ENCODE data around the gene AKR1B1. TPM values are rescaled to one million over a fixed set of nuclear protein-coding genes. Genes with fewer than 3 reads are reported as not detected.
A peak's percentile ranks its signal among the peaks of the same experiment; 100 is the strongest.

AKR1B1 gene
- total RNA-seq, 4 donors from 2014 or later, result 106 to 183 (median 117) TPM

- DNase-seq (ENCODE audit: low spot score in 2 of 2), result no peak
- no peak for TF ChIP-seq EP300 (IDR thresholded peaks at IDR 0.05)
- no peak for TF ChIP-seq POLR2A (IDR thresholded peaks at IDR 0.05)
- TF ChIP-seq, protein P1, sequence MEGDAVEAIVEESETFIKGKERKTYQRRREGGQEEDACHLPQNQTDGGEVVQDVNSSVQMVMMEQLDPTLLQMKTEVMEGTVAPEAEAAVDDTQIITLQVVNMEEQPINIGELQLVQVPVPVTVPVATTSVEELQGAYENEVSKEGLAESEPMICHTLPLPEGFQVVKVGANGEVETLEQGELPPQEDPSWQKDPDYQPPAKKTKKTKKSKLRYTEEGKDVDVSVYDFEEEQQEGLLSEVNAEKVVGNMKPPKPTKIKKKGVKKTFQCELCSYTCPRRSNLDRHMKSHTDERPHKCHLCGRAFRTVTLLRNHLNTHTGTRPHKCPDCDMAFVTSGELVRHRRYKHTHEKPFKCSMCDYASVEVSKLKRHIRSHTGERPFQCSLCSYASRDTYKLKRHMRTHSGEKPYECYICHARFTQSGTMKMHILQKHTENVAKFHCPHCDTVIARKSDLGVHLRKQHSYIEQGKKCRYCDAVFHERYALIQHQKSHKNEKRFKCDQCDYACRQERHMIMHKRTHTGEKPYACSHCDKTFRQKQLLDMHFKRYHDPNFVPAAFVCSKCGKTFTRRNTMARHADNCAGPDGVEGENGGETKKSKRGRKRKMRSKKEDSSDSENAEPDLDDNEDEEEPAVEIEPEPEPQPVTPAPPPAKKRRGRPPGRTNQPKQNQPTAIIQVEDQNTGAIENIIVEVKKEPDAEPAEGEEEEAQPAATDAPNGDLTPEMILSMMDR (IDR thresholded peaks at IDR 0.05), result no peak
- peaks cover 0 to 2% (median 0%) of the 10 kb centered on the region in 4 donors for H3K9me3 ChIP-seq
- no peak overlapping the region for H3K4me3 ChIP-seq
- H3K4me1 ChIP-seq, result peaks cover 0 to 10% (median 5%) of the 10 kb centered on the region in 4 donors
- H3K27me3 ChIP-seq, result no peaks in the 10 kb centered on the region
- no peak overlapping the region for H3K27ac ChIP-seq
- H3K36me3 ChIP-seq, result no peaks in the 10 kb centered on the region
Observed at GRCh38 chr7:134482858-134483257, 24.0 kb upstream of the AKR1B1 start.

DNA sequence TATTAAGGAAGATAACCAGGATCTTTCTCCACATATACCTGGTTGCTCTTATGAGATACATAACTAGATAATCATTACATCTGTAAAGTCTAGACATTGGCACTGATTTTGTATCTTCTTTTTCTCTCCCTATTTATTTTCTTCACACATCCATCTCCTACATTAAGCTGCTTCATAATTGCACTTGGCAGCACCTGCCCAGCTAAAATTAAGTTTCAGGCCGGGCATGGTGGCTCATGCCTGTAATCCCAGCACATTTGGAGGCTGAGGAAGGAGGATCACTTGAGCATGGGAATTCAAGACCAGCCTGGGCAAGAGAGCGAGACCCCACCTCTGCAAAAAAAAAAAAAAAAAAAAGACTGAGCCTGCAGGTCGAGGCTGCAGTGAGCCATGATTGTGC is 22.3 kb upstream of the AKR1B1 start:
- DNase-seq (ENCODE audit: low spot score in 2 of 2), result no peak
- 85 to 89% methylated on average over 3 of the region's 3 CpGs for WGBS, 2 donors
- TF ChIP-seq POLR2A (IDR thresholded peaks at IDR 0.05) (no peak), EP300 (IDR thresholded peaks at IDR 0.05) (no peak)
- TF ChIP-seq, protein P1 (IDR thresholded peaks at IDR 0.05), result no peak
- Histone ChIP-seq H3K36me3 (no peaks in the 10 kb centered on the region), H3K9me3 (no peaks in the 10 kb centered on the region), H3K4me1 (peaks cover 0 to 10% (median 5%) of the 10 kb centered on the region in 4 donors), H3K27me3 (no peaks in the 10 kb centered on the region), H3K4me3 (no peak overlapping the region), H3K27ac (peak overlapping the region in 2 of 4 donors; percentile 8 to 46)

DNA sequence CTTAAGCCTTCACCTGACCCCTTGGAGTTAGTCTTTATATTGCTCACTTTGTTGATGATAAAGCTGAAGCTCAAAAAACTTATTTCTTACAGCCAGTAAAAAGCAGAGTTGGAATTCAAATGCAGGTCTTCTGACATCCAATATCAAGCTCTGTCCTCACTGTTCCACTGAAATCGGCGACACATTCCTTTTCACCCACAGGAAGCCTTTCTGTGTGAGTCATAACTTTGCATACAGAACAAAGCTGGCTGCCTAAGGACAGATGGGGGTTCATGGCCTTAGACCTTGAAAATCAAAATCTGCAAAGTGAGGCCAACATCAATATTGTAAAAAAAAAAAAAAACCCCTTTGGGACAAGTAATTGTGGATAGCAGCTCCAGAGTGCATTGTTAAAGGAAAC is 21.8 kb upstream of the AKR1B1 start:
- H3K4me3 ChIP-seq, result no peak overlapping the region
- TF ChIP-seq EP300 (IDR thresholded peaks at IDR 0.05) (no peak), POLR2A (IDR thresholded peaks at IDR 0.05) (no peak)
- TF ChIP-seq, protein P1 (IDR thresholded peaks at IDR 0.05), result no peak
- H3K27me3 ChIP-seq, result no peaks in the 10 kb centered on the region
- H3K36me3 ChIP-seq, result no peaks in the 10 kb centered on the region
- peaks cover 0 to 10% (median 5%) of the 10 kb centered on the region in 4 donors for H3K4me1 ChIP-seq
- DNase-seq (ENCODE audit: low spot score in 2 of 2), result no peak
- WGBS, 2 donors, result 5 to 6% methylated on average over 2 of the region's 2 CpGs
- no peaks in the 10 kb centered on the region for H3K9me3 ChIP-seq
- H3K27ac ChIP-seq, result peak overlapping the region in 2 of 4 donors; percentile 8 to 46

DNA sequence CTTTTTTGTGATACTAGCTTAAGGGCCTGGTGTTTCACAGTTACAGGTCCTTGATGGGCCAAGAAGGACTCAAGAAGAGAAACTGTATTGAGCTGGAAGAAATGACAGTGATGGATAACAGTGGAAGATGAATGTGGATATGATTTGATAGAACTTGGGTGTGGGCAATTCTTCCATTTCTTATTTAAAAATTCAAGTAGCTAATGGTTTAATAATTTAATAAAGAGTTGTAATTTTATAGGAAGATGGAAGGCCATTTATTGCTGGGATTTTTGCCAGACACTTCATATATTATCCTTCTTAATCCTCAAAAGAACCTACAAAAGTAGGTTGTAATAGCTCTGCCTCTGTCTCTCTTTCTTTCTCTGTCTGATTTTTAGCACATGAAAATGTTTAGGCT is 21.3 kb upstream of the AKR1B1 start:
- TF ChIP-seq, protein P1 (IDR thresholded peaks at IDR 0.05), result no peak
- no peak for TF ChIP-seq EP300 (IDR thresholded peaks at IDR 0.05)
- TF ChIP-seq POLR2A (IDR thresholded peaks at IDR 0.05), result no peak
- no peak overlapping the region for H3K4me3 ChIP-seq
- H3K36me3 ChIP-seq, result no peaks in the 10 kb centered on the region
- no peaks in the 10 kb centered on the region for H3K9me3 ChIP-seq
- DNase-seq (ENCODE audit: low spot score in 2 of 2), result no peak
- H3K27ac ChIP-seq, result peak overlapping the region in 2 of 4 donors; percentile 8 to 41
- peaks cover 0 to 10% (median 5%) of the 10 kb centered on the region in 4 donors for H3K4me1 ChIP-seq
- H3K27me3 ChIP-seq, result no peaks in the 10 kb centered on the region

GRCh38 chr7:134478707-134479106 is 19.8 kb upstream of the AKR1B1 start:
- Histone ChIP-seq H3K4me1 (peaks cover 0 to 21% (median 7%) of the 10 kb centered on the region in 4 donors), H3K36me3 (no peaks in the 10 kb centered on the region), H3K27me3 (no peaks in the 10 kb centered on the region), H3K9me3 (peaks cover 0 to 2% (median 0%) of the 10 kb centered on the region in 4 donors), H3K27ac (no peak overlapping the region), H3K4me3 (no peak overlapping the region)
- no peak for DNase-seq (ENCODE audit: low spot score in 2 of 2)
- 89 to 94% methylated on average over 2 of the region's 2 CpGs for WGBS, 2 donors
- TF ChIP-seq POLR2A (IDR thresholded peaks at IDR 0.05) (no peak), EP300 (IDR thresholded peaks at IDR 0.05) (no peak)
- TF ChIP-seq, protein P1 (IDR thresholded peaks at IDR 0.05), result no peak
